GM19452 (cell line): Measurements from ENCODE around the gene MICAL3.
"Not testable (repeated sequence)": the region's sequence is repeated elsewhere in the genome, so short reads cannot be mapped to it uniquely, and the experiment has no call there.

Experiments
- ATAC-seq: cut with Tn5 transposase; IDR thresholded peaks from one replicate; pipeline ENCODE4 v1.9.1; 2021; ENCODE audit not compliant: unreplicated experiment

The MICAL3 gene, protein sequence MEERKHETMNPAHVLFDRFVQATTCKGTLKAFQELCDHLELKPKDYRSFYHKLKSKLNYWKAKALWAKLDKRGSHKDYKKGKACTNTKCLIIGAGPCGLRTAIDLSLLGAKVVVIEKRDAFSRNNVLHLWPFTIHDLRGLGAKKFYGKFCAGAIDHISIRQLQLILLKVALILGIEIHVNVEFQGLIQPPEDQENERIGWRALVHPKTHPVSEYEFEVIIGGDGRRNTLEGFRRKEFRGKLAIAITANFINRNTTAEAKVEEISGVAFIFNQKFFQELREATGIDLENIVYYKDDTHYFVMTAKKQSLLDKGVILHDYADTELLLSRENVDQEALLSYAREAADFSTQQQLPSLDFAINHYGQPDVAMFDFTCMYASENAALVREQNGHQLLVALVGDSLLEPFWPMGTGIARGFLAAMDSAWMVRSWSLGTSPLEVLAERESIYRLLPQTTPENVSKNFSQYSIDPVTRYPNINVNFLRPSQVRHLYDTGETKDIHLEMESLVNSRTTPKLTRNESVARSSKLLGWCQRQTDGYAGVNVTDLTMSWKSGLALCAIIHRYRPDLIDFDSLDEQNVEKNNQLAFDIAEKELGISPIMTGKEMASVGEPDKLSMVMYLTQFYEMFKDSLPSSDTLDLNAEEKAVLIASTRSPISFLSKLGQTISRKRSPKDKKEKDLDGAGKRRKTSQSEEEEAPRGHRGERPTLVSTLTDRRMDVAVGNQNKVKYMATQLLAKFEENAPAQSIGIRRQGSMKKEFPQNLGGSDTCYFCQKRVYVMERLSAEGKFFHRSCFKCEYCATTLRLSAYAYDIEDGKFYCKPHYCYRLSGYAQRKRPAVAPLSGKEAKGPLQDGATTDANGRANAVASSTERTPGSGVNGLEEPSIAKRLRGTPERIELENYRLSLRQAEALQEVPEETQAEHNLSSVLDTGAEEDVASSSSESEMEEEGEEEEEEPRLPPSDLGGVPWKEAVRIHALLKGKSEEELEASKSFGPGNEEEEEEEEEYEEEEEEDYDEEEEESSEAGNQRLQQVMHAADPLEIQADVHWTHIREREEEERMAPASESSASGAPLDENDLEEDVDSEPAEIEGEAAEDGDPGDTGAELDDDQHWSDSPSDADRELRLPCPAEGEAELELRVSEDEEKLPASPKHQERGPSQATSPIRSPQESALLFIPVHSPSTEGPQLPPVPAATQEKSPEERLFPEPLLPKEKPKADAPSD (N-terminal part only)

DNA sequence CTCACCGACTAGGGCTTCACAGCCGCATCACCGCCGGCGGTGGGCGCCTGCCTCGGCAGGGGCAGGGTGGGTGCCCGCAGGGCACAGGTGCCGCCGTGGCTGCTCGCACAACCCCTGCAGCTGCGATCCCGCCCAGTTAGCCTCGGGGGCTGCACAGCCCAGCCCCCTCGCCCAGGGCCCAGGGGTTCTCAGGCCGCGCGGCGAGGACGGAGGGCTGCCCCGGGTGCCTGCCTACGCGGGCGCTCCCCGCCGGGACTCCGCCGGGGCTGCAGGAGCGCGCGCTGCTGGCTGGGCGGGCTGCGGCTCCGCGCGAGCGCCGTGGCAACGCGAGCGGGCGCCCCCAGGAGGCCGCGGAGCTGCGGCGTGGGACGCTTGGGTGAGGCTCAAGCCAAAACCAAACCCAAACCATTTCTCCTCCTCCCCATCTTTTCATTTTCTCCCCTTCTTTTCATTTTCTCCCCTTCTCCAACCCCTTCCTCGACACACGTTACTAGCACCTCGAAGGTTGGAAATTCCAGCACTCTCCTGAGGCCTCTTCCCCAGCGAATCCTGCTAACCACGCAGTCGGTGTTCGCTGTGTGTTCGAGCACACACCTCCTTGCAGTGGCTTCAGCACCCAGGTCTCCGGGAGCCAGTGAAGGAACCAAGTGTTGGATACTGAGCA lies at the start of gene MICAL3:
MICAL3 (minus strand) TSS at position 286 of the 664 bp plus-strand sequence. CDS start 117,749 bp downstream, outside the sequence.
- ATAC-seq, result no peak

DNA sequence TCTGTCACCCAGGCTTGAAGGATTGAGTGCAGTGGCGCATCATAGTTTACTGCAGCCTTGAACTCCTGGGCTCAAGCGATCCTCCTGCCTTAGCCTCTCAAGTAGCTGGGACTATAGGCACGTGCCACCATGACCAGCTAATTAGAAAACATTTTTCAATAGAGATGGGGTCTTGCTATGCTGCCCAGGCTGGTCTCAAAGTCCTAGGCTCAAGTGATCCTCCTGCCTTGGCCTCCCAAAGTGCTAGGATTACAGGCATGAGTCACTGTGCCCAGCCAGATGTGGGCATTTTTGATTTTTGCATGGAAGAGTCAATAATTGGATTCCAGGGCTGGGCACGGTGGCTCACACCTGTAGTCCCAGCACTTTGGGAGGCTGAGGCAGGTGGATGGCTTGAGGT lies 49.6 kb upstream of the MICAL3 start:
- ATAC-seq, result not testable (repeated sequence)

DNA sequence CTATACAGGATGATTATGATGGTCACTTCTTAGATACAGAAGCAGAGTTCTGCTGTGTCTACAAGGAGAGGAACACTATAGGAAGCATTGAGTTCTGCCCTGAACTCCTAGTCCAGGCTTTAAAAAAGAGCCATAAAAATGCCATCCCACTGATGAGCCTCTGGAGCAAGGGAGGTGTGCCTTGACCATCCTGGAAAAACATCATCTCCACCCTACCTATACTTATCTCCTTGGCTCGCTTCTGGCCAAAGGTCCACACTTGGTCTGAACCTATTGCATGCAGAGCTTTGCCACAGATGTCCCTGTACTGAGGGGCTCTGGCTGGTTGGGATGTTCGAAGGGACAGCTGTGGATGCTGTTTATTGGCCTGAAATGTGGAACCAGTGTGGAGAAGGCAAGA lies 49.1 kb upstream of the MICAL3 start:
- ATAC-seq, result no peak

DNA sequence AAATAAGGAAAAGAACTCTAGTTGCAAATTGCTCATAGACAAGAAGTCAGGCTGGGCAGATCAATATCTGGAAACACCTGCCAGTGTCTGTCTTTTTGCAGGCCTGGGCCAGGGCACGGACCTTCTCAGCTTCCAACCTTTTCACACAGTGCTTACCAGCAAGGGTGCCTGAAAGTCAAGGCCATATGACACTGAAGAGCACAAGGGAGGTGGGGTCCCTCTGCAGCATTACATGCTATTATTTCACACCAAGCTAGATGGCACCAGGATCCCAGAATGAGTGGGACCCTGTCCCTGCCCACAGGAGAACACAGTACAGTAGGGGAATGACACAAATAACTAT lies 47.6 kb upstream of the MICAL3 start:
- no peak for ATAC-seq

DNA sequence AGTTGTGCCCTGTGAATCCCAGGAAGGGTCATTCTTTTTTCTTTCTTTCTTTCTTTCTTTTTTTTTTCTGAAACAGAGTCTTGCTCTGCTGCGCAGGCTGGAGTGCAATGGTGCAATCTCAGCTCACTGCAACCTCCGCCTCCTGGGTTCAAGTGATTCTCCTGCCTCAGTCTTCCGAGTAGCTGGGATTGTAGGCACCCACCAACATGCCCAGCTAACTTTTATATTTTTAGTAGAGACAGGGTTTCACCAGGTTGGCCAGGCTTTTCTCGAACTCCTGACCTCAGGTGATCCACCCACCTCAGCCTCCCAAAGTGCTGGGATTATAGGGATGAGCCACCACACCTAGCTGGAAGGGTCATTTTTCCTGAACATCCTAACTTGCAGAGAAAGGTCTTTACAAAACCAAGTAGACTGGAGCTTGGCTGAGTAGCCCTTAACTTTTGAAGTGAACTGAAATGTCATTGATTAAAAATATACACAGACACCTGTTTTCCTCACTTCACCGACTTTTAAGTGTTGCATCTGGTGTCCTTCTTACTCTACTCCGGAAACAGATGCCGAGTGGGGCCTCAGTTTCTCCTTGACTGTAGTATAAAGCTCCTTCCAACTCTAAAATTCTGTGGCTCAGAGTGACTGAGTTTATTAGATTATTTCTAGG lies 47.1 kb upstream of the MICAL3 start:
- not testable (repeated sequence) for ATAC-seq

DNA sequence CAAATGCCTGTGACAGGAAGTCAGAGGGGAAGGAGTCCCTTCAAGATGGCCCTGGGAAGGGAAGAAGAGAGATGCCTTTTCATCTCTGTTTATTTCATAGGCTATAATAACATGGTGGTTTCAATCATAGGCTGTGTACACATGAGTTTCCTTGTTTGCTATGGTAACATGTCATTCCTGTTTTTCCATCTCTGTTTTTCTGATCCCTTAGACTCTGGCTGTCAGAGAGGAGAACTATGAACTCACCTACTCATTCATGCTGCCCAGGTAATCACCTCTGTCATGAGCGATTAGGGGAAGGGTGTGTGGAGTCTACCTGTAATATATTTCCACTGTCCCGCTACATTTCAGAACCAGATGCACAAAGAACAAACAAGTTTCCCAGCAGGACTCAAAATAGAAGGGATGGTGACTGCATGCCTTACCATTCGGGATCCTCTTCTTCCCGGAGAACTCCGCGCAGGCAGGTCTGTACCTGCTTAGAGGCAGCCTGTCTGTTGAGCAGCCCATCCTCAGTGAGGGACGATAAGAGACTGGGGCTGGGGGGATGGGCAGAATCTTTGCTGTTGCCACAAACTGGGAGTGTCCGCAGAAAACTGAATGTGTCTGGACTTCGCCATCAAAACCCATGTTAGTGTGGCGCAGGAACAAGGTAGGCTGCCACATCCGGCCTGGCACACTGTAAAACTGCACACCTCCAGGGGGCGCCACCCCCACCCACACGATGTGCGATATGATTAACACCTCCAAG lies 46.4 kb upstream of the MICAL3 start:
- ATAC-seq, result no peak

DNA sequence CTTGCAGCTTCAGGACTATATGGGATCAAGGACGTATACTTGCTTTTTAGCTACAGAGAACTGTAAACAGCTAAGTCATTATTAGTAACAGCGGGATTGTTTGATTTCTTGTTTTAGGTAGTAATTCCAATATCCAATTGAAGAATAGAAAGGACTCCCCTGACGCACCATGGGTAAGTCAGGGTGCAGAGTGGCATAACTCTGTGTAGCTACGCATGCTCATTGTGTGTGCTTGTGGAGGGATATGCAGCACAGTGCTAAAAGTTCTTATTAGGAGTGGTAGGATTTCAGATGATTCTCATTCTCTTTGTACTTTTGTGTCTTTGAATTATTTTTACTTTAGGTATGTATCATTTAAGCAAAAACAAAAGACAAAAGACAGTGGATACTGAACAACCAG lies 45.7 kb upstream of the MICAL3 start:
- no peak for ATAC-seq

DNA sequence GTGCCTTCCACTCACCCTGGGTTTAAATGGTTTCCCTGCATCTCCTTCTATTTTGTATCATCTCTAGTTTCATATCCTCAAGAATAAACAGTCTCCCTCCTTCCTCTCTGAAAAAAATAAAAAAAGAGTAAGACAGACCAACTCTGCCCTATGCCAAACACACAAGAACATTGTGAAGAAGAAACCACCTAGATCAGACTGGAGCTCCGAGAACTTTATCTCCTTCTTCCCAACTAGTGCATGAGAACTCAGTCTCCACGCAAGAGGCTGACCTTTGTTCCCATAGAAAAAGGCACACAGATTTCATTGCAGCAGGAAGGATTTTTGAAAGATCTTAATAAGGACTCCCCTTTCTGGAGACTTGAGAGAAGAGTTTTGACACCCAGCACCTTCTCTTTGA lies 44.7 kb upstream of the MICAL3 start:
- no peak for ATAC-seq

DNA sequence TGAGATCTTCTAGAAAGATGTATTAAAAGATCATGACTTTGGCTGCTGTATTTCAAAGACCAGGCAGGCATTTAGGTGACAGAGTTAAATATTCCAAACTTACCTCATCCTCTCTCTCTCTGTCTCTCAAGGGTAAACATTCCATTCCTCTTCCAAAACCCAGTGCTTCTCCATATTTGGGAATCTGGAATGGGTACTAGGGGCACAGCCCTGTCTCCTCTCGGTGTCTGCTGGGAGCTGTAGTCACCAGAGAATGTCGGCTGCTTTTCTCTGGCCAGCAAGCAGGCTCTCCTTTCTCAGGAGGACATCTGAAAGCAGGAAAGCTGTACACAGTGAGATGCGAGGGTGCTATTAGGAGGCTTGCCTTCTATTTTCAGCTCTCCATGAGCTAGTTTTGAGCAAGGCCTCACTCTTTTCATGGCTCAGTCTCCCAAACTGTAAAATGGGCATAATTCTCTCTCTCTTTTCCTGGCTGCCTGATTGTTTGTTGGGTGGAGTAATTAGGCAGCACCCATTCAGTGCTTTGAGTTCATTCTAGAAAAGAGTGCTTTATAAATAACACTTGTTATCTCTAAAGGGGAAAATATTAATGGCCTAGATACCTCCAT lies 44.1 kb upstream of the MICAL3 start:
- no peak for ATAC-seq

DNA sequence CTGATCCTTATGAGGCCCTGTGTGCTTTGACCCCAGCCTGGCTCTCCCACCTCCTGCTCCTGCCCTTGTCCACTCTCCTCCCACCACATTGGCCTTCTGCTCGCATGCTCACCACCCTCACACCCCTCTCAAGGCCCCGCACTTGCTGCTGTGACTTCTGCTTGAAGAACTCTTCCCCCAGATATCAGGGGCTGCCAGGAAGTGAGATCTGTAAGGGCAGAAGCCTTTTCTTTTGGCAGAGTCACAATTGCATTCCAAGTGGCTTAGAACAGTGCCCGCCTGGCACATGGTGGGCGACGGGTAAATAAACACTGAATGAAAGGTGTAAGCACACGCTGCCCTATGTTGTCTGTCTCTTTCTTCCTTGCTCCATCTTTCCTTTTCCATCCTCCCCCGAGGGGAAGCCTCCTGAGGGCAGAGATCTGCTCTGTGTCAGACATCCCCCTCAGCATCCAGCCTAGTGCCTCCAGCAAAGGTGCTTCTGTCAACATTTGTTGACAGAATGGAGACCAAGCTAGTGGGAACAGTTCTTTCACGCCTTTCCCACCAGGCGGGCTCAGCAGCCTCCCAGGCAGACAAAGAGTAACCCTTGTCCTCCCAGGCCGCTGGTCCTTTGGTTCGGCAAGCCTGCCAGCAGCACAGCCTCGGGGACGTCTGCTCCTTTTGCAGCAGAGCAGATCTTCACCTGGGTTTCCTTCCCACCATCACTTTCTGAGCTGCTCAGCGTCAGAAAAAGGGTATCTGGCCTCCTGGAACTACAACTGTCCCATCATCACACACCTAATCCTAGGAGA lies 43.4 kb upstream of the MICAL3 start:
- no peak for ATAC-seq

DNA sequence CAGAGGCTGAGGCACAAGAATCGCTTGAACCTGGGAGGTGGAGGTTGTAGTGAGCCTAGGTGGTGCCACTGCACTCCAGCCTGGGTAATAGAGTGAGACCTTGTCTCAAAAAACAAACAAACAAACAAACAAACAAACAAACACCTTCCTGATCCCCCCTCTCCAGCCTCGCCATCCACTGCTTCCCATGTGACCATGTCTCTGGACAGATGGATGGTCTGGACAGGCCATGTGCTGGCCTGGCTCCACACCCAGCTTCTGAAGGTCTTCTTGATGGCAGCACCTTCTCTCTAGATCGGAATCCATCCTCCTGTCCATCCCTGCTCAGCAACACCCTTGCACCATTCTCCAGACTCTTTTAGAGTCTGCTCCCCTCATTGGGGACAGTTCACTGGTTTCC lies 42.8 kb upstream of the MICAL3 start:
- no peak for ATAC-seq

DNA sequence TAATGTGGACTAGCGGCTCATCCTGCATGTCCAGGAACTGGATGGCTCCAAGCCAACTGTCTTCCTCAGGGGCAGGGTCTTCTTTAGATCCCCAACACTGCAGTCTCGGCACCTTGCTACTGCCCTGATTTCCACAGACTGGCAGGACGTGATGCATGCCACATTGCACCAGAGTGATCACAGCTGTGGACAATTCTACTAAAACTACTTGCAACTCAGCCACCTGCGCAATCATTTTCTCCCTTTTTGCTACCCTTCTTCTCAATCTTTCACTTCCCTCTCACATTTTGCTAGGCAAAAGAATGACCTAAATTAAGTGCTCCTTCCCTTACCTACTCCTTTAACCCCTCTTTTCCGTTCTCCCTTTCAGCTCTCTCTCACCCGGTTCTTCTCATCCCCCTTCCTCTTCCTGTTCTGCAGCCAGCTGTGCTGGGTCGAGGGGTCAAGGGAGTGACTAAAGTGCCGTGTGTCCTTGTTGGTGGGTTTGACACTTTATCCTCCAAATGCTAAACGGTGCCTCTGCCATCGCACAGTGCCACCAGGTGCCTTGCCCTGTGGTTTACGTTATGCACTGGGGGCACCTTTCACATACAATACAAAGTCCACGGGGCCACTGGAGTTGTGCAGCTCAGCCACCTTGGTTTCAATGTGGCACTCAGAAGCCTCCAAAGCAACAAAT lies 42.0 kb upstream of the MICAL3 start:
- no peak for ATAC-seq

DNA sequence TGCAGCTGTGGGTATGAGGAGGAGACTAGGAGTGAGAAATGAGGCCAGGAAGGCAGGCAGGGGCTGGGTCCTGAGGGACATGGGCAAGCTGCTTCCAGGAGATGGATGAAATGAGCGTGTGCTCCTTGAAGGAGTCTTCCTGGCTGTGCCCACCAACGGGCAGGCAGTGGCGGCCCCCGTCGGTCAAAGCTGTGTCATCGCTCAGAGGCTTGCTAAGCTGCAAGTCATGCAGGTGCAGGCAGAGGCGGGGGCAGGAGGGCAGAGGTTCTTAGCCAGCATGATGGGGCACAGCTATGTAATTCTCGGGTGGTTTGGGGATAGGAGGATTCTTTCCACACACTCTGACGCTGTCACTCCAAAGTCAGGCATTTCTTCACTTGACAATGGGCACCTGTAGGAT lies 40.9 kb upstream of the MICAL3 start:
- ATAC-seq, result no peak

DNA sequence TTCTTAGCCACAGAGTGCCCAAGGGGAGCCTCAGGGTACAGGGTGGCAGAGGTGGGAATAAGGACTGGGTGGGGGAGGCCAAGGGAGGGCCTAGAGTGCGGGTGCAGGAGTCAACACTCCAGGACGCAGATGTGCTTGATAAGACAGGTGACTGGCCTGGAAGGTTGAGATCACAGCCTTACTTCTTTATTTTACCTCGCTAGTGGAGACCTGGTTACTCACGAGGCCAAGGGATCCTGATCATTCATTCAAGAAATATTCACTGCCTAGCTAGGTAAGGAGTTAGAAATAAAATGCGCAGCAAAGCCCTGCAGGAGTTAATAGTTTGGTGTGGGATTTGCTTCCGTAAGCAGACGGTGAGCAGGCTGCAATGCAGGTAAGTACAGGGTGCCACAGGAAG lies 40.3 kb upstream of the MICAL3 start:
- no peak for ATAC-seq

DNA sequence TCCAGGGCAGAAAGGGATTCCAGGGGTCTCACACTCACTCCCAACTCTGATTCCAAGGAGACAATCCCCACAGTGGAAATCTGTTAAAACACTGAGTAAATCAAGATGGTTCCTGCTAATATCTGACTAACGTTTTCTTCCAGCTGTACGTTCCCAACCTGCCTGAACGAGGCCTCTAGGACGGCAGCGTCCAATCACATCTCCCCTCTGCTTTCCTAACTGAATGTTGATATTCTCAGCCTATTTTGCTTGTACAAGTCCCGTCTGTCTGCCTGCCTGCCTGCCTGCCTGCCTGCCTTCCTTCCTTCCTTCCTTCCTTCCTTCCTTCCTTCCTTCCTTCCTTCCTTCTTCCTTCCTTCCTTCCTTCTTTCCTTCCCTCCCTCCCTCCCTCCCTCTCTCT lies 39.4 kb upstream of the MICAL3 start:
- not testable (repeated sequence) for ATAC-seq

DNA sequence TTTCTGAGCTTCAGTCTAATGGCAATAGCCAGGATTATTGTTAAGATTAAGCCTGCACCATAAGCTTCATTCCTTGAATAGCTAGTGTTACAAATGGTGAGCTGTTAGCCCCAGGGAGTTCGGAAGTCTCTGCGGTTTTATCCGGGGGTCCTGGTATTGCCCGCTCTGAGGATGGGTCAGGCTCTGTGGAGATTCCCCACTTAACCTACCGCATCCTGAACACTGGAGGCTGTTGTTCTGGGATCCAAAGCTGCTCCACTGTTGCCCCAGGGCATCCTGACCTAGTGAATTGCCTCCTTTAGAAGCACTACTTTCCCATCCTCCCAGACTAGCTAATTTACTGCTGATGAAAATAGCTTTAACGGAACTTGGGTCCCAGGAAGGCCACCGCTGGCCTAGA lies 38.9 kb upstream of the MICAL3 start:
- no peak for ATAC-seq

DNA sequence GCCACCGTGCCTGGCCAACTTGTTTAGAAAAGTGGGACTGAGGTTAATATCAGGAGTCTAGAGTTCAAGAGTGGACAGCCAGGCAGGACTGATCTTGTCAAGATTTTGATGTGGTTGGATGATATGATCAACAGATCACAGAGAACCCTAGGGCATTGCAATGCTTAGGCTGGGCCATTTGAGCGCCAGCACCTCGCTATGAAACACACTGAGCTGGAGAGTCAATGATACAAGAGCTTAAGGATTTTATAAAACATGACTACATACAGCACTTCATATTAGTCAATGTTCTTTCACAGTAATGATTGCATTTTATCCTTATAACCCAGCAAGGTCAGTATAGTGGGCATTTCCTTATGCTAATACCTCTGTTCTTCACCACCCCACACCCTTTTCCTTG lies 38.1 kb upstream of the MICAL3 start:
- ATAC-seq, result no peak
